ENCODE measurements around the gene TMEM45B. TPM values are rescaled to one million over a fixed set of nuclear protein-coding genes. Genes with fewer than 3 reads are reported as not detected.
"Not testable (repeated sequence)": the region's sequence is repeated elsewhere in the genome, so short reads cannot be mapped to it uniquely, and the experiment has no call there.

The TMEM45B gene
- polyA plus RNA-seq, 1 donor from 2014 or later, result not detected

DNA sequence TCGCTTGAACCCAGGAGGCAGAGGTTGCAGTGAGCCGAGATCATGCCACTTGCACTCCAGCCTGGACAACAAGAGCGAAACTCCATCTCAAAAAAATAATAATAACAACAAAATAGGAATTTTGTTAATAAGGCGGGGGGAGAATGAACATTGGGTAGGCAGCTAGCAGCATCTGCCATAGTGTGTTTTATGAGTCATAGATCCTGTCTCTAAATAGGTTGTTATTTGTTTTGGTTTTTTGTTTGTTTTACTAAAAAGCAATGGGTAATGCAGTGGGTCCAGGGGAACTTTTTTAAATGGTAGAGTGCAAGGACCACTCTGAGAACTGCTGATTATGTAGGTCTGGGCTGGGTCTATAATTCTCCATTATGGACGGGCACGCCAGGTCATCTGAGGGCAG is 4.6 kb downstream of the TMEM45B start:
- H3F3A ChIP-seq (ENCODE audit: insufficient read depth, low read length, poor library complexity, severe bottlenecking); H3K9me2 ChIP-seq (ENCODE audit: insufficient read depth, low read length); H3K79me2 ChIP-seq (replicated peaks; ENCODE audit: insufficient read depth, low read length); H3K9me3 ChIP-seq (ENCODE audit: low read length); H3K27ac ChIP-seq (ENCODE audit: low read length); H3K36me3 ChIP-seq (ENCODE audit: insufficient read depth, low read length); H3K4me2 ChIP-seq (ENCODE audit: low read length); H3K9ac ChIP-seq (ENCODE audit: low read length); H3K4me3 ChIP-seq (ENCODE audit: low read length); H2AFZ ChIP-seq (ENCODE audit: low read depth, low read length); H4K20me1 ChIP-seq (ENCODE audit: insufficient read depth): not testable (repeated sequence)
- H3K27me3 ChIP-seq (ENCODE audit: insufficient read depth, low read depth, low read length), result peaks cover 18% of the 10 kb centered on the region

DNA sequence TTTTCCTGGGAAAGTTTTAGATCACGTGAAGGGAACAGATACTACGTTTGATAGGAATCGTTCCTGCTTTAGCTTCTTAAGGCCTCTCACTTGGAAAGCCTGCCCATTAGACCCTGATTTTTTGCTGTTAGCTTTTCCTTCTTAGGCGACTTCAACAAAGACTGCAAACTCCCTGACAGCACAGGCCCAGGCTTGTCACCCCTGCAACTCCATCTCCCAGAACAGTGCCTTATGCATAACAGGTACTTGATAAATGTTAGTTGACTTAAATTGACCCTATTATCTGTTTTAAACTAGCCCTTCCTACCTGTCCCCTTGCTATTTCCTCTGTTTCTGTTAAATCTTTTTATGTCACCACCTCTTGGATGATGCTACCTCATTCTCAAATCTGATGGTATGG is 7.6 kb downstream of the TMEM45B start:
- H3K36me3 ChIP-seq (ENCODE audit: insufficient read depth, low read length); H3K9me2 ChIP-seq (ENCODE audit: insufficient read depth, low read length); H3K4me2 ChIP-seq (ENCODE audit: low read length); H3K27ac ChIP-seq (ENCODE audit: low read length); H3K79me2 ChIP-seq (replicated peaks; ENCODE audit: insufficient read depth, low read length); H3K9me3 ChIP-seq (ENCODE audit: low read length); H3F3A ChIP-seq (ENCODE audit: insufficient read depth, low read length, poor library complexity, severe bottlenecking); H2AFZ ChIP-seq (ENCODE audit: low read depth, low read length); H3K9ac ChIP-seq (ENCODE audit: low read length); H3K27me3 ChIP-seq (ENCODE audit: insufficient read depth, low read depth, low read length); H4K20me1 ChIP-seq (ENCODE audit: insufficient read depth); H3K4me3 ChIP-seq (ENCODE audit: low read length): not testable (repeated sequence)

DNA sequence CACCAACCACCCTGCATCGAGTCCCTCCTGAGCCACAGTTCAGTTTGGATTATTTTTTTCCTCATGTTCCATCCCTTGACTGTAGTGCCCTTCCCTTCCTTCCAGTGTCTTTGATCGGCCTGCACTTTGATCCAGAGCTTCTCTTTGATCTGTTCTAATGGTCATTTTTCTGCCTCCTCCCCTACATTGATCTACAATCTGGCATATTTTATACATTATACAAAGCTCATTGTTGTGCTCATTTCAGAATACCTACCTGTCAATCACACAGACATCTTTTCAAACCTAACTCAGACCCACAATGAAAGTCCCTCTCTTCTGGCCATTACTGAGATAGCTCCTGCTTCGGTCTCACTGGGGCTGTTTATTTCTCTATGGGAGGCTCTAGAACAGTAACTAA is 8.2 kb downstream of the TMEM45B start:
- H3K9ac ChIP-seq (ENCODE audit: low read length); H2AFZ ChIP-seq (ENCODE audit: low read depth, low read length); H3K36me3 ChIP-seq (ENCODE audit: insufficient read depth, low read length); H3K79me2 ChIP-seq (replicated peaks; ENCODE audit: insufficient read depth, low read length); H3K27me3 ChIP-seq (ENCODE audit: insufficient read depth, low read depth, low read length); H3F3A ChIP-seq (ENCODE audit: insufficient read depth, low read length, poor library complexity, severe bottlenecking); H3K4me2 ChIP-seq (ENCODE audit: low read length); H4K20me1 ChIP-seq (ENCODE audit: insufficient read depth); H3K9me3 ChIP-seq (ENCODE audit: low read length); H3K4me3 ChIP-seq (ENCODE audit: low read length); H3K9me2 ChIP-seq (ENCODE audit: insufficient read depth, low read length); H3K27ac ChIP-seq (ENCODE audit: low read length): not testable (repeated sequence)

DNA sequence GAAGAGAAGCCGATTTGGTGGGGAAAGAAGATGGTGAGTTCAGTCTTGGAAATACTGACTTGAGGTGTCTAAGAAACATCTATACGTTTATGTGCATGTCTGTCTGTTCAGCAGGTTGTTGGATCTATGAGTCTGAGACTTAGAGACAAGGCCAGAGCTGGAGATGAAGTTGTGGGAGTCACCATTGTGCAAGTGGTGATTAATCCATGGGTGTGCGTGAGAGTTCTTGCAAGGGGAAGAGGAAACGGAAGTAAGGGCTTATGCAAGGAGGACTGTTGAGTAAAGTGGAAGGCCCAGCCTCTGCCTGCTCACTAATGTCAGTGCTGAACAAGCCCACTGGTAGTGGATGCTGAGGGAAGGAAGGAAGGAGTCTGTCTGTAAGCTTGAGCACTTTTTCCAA is 9.7 kb downstream of the TMEM45B start:
- H3K36me3 ChIP-seq (ENCODE audit: insufficient read depth, low read length), result no peaks in the 10 kb centered on the region
- no peak for TF ChIP-seq SMC3 (conservative IDR thresholded peaks at IDR 0.05; ENCODE audit: poor library complexity)
- TF ChIP-seq RAD21 (conservative IDR thresholded peaks at IDR 0.05), result no peak
- no peak for TF ChIP-seq POLR2AphosphoS5 (IDR thresholded peaks at IDR 0.05)
- TF ChIP-seq MXI1 (conservative IDR thresholded peaks at IDR 0.05; ENCODE audit: poor library complexity, severe bottlenecking), result no peak
- TF ChIP-seq EP300 (conservative IDR thresholded peaks at IDR 0.05; ENCODE audit: poor library complexity, severe bottlenecking), result no peak
- no peak for TF ChIP-seq EZH2 (IDR thresholded peaks at IDR 0.05; ENCODE audit: borderline replicate concordance, insufficient read depth, low read length, poor library complexity, severe bottlenecking)
- TF ChIP-seq, protein P1, sequence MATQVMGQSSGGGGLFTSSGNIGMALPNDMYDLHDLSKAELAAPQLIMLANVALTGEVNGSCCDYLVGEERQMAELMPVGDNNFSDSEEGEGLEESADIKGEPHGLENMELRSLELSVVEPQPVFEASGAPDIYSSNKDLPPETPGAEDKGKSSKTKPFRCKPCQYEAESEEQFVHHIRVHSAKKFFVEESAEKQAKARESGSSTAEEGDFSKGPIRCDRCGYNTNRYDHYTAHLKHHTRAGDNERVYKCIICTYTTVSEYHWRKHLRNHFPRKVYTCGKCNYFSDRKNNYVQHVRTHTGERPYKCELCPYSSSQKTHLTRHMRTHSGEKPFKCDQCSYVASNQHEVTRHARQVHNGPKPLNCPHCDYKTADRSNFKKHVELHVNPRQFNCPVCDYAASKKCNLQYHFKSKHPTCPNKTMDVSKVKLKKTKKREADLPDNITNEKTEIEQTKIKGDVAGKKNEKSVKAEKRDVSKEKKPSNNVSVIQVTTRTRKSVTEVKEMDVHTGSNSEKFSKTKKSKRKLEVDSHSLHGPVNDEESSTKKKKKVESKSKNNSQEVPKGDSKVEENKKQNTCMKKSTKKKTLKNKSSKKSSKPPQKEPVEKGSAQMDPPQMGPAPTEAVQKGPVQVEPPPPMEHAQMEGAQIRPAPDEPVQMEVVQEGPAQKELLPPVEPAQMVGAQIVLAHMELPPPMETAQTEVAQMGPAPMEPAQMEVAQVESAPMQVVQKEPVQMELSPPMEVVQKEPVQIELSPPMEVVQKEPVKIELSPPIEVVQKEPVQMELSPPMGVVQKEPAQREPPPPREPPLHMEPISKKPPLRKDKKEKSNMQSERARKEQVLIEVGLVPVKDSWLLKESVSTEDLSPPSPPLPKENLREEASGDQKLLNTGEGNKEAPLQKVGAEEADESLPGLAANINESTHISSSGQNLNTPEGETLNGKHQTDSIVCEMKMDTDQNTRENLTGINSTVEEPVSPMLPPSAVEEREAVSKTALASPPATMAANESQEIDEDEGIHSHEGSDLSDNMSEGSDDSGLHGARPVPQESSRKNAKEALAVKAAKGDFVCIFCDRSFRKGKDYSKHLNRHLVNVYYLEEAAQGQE (IDR thresholded peaks at IDR 0.05; ENCODE audit: borderline replicate concordance), result no peak
- no peak for TF ChIP-seq TAF1 (IDR thresholded peaks at IDR 0.05; ENCODE audit: low read depth)
- TF ChIP-seq, protein P2, sequence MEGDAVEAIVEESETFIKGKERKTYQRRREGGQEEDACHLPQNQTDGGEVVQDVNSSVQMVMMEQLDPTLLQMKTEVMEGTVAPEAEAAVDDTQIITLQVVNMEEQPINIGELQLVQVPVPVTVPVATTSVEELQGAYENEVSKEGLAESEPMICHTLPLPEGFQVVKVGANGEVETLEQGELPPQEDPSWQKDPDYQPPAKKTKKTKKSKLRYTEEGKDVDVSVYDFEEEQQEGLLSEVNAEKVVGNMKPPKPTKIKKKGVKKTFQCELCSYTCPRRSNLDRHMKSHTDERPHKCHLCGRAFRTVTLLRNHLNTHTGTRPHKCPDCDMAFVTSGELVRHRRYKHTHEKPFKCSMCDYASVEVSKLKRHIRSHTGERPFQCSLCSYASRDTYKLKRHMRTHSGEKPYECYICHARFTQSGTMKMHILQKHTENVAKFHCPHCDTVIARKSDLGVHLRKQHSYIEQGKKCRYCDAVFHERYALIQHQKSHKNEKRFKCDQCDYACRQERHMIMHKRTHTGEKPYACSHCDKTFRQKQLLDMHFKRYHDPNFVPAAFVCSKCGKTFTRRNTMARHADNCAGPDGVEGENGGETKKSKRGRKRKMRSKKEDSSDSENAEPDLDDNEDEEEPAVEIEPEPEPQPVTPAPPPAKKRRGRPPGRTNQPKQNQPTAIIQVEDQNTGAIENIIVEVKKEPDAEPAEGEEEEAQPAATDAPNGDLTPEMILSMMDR (IDR thresholded peaks at IDR 0.05; ENCODE audit: poor library complexity, severe bottlenecking), result no peak
- H3K4me2 ChIP-seq (ENCODE audit: low read length), result no peak overlapping the region
- no peaks in the 10 kb centered on the region for H3K9me3 ChIP-seq (ENCODE audit: low read length)
- no peaks in the 10 kb centered on the region for H3K27me3 ChIP-seq (ENCODE audit: insufficient read depth, low read depth, low read length)
- H3K27ac ChIP-seq (ENCODE audit: low read length), result no peak overlapping the region
- H3F3A ChIP-seq (ENCODE audit: insufficient read depth, low read length, poor library complexity, severe bottlenecking), result no peaks in the 10 kb centered on the region
- no peak overlapping the region for H2AFZ ChIP-seq (ENCODE audit: low read depth, low read length)
- H4K20me1 ChIP-seq (ENCODE audit: insufficient read depth), result no peaks in the 10 kb centered on the region
- no peak overlapping the region for H3K4me3 ChIP-seq (ENCODE audit: low read length)
- H3K9ac ChIP-seq (ENCODE audit: low read length), result no peak overlapping the region
- no peaks in the 10 kb centered on the region for H3K9me2 ChIP-seq (ENCODE audit: insufficient read depth, low read length)
- H3K79me2 ChIP-seq (replicated peaks; ENCODE audit: insufficient read depth, low read length), result no peaks in the 10 kb centered on the region
